ENCODE results near the gene RPRD1B.
A peak's percentile ranks its signal among the peaks of the same experiment; 100 is the strongest.
"Not testable (repeated sequence)": the region's sequence is repeated elsewhere in the genome, so short reads cannot be mapped to it uniquely, and the experiment has no call there.

RPRD1B gene

DNA sequence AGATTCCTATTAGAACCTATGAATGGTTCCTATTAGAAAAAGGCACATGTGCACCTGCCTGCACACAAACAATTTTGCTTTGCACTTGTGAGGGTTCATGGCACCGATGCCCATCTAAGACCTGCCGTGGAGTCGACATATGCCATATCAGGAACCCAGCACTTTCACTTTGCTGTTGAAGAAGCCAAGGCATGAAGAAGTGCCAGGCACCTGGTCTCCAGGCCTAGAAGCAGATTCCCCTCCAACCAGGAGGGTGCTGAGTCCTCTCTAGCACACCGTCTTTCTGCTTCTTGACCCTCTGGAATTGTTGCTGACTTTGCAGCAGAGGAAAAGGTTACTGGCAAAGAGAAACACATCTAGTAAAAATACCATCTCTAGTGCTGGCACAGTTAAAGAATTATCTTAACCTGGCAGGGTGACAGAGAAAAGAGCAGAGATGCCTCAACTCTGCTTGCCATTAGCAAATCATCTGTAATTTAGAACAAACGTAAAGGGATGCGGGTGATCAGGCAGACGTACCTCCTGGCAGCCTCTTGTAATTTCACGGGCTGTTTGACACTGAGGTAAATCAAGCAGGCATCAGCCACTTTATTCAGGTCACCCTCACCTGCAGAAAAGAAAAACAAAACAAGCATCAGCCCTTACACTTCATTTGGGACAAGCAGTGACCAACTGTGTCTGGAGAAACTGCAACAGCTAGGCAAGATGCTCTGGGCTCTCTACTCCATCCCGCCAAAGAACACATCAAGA is 37.5 kb upstream of the RPRD1B start:
- DNase-seq: no peak
- Mint-ChIP-seq H3K27me3 (no peaks in the 10 kb centered on the region), H3K4me3 (no peak overlapping the region), H3K4me1 (peaks cover 5% of the 10 kb centered on the region), H3K9me3 (no peaks in the 10 kb centered on the region), H3K27ac (no peak overlapping the region)
- ATAC-seq: no peak

DNA sequence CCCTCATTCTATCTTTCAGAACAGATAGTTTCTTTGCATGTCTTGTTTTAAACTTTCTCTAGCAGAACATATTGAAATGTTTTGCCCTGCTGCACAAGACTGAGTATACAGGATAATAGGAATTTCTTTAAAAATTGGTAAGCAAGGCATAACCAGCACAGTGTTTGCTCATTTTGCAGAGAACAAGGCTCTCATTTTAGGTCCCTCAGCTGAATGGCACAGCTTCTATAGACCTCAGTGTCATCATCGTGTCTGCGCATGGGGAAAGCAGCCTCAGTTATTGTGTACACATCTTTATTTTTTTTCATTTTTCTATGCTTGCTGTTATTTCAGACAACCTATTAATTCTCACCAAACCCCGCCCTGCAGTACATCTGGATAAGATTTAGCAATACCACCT is 36.0 kb upstream of the RPRD1B start:
- ATAC-seq (no peak), DNase-seq (no peak)
- Mint-ChIP-seq H3K27me3 (no peaks in the 10 kb centered on the region), H3K4me3 (no peak overlapping the region), H3K9me3 (no peaks in the 10 kb centered on the region), H3K4me1 (no peaks in the 10 kb centered on the region), H3K27ac (no peak overlapping the region)

DNA sequence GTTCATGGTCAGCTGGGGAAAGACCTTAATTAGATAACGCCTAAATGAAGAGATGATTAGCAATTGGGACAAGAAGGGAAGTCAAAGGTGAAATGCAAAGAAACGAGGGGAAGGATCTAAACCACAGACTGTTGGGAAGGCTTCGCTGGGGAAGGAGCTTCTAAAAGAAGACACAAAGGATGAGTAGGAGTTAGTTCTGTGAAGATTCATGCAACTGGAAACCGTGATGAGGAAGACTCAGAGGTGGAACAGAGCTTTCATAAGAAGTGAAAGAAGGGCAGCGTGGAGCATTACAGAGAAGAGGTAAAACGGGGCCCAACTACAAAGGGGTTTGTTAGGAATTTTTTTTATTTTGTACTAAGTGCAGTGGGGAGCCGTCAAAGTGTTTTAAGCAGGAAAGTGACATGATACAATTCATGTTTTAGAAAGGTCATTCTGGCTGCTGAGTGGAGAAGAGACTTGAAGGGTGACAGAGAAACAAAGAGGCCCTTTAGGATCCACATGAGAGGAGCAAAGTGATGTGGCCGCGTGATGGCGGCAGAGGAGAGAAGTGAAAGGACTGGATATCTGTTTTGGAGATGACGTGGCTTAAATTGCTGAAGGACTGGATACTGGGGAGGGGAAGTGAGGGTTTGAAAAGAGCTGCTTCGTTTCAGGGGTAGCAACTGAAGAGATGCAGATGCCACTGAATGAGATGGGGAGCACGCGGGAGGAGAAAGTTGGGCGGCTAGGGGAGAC is 33.9 kb upstream of the RPRD1B start:
- ATAC-seq (no peak), DNase-seq (no peak)
- Mint-ChIP-seq H3K4me1 (no peaks in the 10 kb centered on the region), H3K27ac (peak overlapping the region in 1 of 2 donors; percentile 19), H3K4me3 (no peak overlapping the region), H3K9me3 (no peaks in the 10 kb centered on the region), H3K27me3 (no peaks in the 10 kb centered on the region)

DNA sequence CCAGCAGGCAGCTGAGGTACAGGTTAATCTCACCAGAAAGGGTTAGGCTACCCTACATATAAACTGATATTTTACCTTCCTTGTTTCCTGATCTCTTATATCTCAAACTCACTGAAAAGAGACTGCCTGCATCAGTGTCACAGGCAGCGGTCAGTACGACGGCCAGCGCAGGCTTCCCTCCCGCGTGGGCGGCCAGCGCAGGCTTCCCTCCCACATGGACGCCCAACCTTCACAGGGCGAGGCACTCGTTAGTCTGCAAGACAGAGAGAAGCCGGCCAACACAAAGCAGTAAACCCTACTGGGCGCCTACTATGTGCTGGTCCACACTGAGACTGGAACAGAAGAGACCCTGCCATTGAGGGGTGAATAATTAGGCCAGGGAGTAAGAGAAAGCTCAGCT is 33.3 kb upstream of the RPRD1B start:
- no peak for DNase-seq
- no peak for ATAC-seq
- Mint-ChIP-seq H3K27me3 (no peaks in the 10 kb centered on the region), H3K9me3 (no peaks in the 10 kb centered on the region), H3K4me1 (no peaks in the 10 kb centered on the region), H3K4me3 (no peak overlapping the region), H3K27ac (peak overlapping the region in 1 of 2 donors; percentile 58)

DNA sequence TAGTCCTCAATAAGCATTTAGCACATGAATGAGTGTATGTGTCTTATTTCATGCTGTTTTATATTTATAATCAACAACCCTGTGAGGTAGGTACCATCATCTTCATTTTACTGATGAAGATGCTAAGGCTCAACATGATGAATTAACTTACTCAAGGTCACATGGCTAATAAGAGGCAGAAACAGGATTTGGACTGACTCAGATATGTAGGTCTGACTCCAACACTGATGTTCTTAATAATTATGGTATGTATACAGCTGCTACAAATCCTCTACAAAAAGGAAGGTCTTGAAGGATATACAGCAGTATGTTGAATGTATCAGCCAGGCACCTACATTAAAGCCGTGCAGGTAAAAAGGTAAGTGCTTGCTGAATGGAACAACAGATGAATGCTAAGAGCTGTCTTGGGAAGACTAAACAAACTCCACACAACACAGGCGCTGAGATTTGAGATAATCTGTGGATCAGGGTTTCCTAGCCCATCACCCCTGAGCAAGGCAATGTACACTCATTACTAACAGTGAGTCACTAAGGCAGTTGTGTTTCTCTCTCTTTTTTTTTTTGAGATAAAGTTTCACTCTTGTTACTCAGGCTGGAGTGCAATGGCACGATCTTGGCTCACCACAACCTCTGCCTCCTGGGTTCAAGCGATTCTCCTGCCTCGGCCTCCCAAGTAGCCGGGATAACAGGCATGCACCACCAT is 32.2 kb upstream of the RPRD1B start:
- H3K4me3 Mint-ChIP-seq: no peak overlapping the region
- peaks cover 2% of the 10 kb centered on the region for H3K4me1 Mint-ChIP-seq
- ATAC-seq (peak; percentile 76), DNase-seq (no peak)
- peak overlapping the region in 1 of 2 donors; percentile 30 for H3K27ac Mint-ChIP-seq
- H3K27me3 Mint-ChIP-seq: no peaks in the 10 kb centered on the region
- H3K9me3 Mint-ChIP-seq: no peaks in the 10 kb centered on the region

DNA sequence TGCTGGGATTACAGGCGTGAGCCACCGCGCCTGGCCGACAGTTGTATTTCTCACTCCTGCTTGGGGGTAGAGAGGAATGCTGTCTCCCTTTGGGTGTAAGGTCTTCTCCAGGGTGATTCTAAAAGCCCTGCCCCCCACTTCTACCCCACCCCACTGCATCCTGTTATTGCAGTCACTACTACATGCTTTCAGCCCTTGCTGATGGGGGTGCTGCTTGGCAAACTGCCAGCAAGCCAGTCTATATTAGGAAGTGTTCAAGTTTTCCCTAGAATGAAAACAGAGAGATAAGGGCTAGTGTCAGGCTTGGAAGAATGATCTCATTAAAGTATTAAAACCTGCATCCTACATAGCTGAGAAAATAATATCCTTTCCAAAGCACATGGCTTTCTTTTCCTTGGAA is 31.6 kb upstream of the RPRD1B start:
- Mint-ChIP-seq H3K4me3 (no peak overlapping the region), H3K27ac (no peak overlapping the region), H3K4me1 (peaks cover 7% of the 10 kb centered on the region), H3K9me3 (no peaks in the 10 kb centered on the region), H3K27me3 (no peaks in the 10 kb centered on the region)
- ATAC-seq: no peak
- DNase-seq: no peak

DNA sequence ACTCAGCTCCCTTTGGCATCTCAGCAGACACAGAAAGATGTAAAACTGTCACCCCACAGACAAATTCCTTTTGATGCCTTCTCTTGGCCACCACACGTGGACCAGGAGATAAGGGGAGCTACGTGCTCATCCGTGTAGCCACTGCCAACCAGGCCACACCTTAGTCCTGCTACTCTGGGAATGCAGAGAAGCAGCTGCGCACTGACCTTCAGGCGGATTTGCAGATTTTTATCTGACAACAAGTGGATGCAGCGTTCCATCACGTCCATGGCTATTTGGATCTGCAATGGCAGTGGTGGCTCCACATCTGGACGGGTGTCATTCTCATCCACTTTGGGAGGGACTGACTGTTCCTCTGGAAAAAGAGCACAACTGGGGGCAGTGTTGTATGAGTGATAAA is 31.1 kb upstream of the RPRD1B start:
- ATAC-seq: no peak
- Mint-ChIP-seq H3K4me1 (peaks cover 7% of the 10 kb centered on the region), H3K27ac (no peak overlapping the region), H3K4me3 (no peak overlapping the region), H3K27me3 (no peaks in the 10 kb centered on the region), H3K9me3 (no peaks in the 10 kb centered on the region)
- no peak for DNase-seq

DNA sequence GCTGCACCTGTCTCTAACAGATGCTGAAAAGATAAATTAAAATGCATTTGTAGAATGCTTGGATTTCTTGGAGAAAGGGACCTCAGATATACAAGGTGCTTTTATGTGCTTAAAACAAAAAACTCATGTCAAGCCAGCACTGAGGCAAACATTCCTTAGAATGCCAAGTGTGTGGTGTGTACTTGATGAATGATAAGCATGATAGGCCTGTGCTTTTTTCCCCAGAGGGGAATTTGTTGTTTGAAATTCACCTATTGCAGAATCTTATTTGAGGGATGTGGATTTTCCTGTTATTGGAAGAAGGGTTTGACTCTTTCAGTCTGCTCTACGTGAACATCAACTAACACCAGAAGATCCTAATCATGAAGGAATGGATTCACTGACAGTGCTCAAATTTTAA is 29.1 kb upstream of the RPRD1B start:
- ATAC-seq: no peak
- H3K9me3 Mint-ChIP-seq: no peaks in the 10 kb centered on the region

DNA sequence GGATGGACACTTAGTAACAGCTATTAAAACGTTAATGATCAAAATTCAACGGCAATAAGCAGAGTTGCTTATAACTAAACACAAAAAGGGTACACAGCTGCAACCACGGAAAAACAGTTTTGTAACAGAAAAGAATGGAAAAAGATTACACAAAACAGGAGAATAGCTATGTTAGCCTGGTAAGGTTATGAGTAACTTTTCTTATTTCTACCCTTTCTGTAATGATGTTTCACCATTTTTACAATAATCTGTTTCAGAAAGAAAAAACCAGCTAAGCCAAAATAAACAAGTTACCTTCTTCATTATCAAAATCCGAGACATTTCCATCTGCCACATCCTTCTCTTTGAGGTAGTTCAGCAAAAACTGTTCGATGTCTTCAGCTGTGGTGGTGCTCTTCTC is 27.6 kb upstream of the RPRD1B start:
- no peak overlapping the region for H3K27ac Mint-ChIP-seq
- no peak overlapping the region for H3K4me3 Mint-ChIP-seq
- DNase-seq: no peak
- no peaks in the 10 kb centered on the region for H3K27me3 Mint-ChIP-seq
- peaks cover 7% of the 10 kb centered on the region for H3K4me1 Mint-ChIP-seq
- no peak for ATAC-seq
- no peaks in the 10 kb centered on the region for H3K9me3 Mint-ChIP-seq

More for the DNA sequence above, 29.1 kb upstream of the RPRD1B start:
- no peaks in the 10 kb centered on the region for H3K27me3 Mint-ChIP-seq
- H3K4me3 Mint-ChIP-seq: no peak overlapping the region
- no peak overlapping the region for H3K27ac Mint-ChIP-seq
- DNase-seq: no peak
- H3K4me1 Mint-ChIP-seq: peaks cover 7% of the 10 kb centered on the region

DNA sequence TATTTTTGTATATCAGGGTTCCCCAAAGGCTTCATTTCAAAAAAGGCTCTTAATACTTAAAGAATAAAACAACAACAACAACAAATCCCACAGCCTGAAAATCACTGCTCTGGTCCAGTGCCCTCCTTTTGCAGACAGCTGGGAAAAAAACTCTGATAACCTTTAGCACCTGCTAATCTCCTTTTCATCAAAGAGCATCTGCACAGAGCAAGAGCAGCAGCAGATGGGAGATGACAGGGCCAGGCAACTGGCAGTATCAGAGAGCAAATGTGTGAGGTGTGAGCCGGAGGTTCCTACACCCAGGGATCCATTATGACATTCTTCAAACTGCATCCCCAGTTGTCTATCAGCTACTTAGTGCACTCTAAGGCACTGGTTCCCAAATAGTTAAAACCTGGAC is 26.0 kb upstream of the RPRD1B start:
- Mint-ChIP-seq H3K27ac (peak overlapping the region in 1 of 2 donors; percentile 77), H3K4me1 (peaks cover 7% of the 10 kb centered on the region), H3K4me3 (no peak overlapping the region), H3K9me3 (no peaks in the 10 kb centered on the region), H3K27me3 (no peaks in the 10 kb centered on the region)
- ATAC-seq (no peak), DNase-seq (no peak)

DNA sequence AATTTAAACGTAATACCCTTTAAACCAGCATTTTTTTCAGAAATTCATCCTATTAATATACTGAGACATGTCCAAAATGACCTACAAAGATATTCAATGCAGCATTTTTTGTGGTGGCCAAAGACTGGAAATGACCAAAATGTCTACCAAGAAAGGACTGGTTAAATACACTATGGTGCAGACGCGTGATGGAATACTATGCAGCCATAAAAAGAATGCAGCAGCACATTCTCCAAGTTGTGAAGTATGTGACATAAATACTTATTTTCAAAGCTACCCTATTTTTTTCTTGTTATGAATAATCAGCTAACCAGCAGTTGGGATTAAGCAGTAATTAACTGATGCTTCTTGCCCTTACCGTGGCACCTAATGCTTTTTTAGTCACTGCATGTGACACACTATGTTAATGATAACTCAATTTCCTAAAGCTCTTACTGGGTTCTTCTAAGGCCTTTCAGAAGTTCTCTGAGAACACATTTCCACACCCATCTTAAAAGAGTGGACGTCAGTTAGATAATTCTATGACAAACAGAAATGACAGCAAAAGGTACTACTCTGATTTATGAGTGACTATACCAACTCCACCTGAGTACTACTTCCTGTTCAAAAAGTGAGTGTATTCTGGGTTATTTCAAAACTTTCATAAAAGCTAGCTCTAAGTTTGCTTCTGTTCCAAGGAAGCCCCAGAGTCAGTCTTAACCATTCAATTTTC is 25.2 kb upstream of the RPRD1B start:
- H3K9me3 Mint-ChIP-seq: no peaks in the 10 kb centered on the region
- no peak for ATAC-seq

DNA sequence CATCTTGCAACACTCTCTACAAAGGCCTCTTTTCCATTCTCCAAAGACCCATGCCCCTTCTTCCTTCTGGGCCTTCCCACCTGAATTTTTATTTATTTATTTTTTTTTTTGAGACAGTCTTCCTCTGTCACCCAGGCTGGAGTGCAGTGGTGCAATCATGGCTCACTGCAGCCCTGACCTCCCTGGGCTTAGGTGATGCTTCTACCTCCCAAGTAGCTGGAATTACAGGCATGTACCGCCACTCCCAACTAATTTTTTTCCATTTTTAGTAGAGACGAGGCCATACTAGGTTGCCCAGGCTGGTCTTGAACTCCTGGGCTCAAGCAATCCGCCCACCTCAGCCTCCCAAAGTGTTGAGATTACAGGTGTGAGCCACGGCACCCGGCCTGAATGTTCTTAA is 24.1 kb upstream of the RPRD1B start:
- H3K27me3 Mint-ChIP-seq, H3K9me3 Mint-ChIP-seq, DNase-seq, H3K4me3 Mint-ChIP-seq, H3K4me1 Mint-ChIP-seq, ATAC-seq: not testable (repeated sequence)
- peak overlapping the region in 1 of 2 donors; percentile 83 for H3K27ac Mint-ChIP-seq

More for the DNA sequence above, 25.2 kb upstream of the RPRD1B start:
- Mint-ChIP-seq H3K4me3 (no peak overlapping the region), H3K27ac (no peak overlapping the region), H3K4me1 (peaks cover 7% of the 10 kb centered on the region), H3K27me3 (no peaks in the 10 kb centered on the region)
- DNase-seq: no peak

DNA sequence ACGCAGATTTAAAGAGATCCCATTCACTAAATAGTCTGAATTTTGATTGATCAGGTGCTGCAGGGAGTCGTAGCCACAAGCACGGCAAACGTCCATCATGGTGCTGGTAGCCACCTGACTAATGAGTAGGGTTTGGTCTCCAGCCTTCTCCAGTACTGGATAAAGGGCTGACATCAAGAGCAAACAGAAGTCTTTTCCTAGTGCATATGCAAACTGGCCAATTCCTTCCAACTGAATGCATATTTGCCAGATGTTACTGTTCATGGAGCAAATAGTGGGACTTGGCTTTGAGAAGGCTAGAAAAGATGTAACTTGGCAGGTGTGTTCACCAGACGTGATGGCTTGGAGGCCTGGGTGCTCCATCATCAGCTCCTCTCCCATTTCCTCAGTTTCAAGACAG is 21.9 kb upstream of the RPRD1B start:
- DNase-seq (no peak), ATAC-seq (no peak)
- Mint-ChIP-seq H3K4me1 (peaks cover 1% of the 10 kb centered on the region), H3K27ac (no peak overlapping the region), H3K9me3 (no peaks in the 10 kb centered on the region), H3K4me3 (no peak overlapping the region), H3K27me3 (no peaks in the 10 kb centered on the region)

DNA sequence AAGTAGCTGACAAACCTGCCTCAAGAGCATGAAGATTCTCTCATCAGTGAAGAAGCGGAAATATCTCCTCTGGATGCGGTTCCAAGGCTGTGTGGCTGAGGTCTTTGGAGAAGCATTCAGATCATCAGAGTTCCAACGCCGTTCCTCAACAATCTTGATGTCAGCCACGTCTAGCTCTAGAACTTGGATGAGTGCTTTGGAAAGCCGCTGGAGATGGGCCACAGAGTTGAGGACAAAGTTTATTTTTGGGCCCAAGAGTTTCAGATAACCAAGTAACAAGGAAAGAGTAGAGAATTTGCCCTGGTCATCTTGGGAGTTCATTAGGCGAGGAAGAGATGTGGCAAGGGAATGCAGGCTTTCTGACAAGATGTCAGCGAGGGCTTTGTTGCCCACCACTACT is 21.2 kb upstream of the RPRD1B start:
- DNase-seq (no peak), ATAC-seq (no peak)
- H3K27me3 Mint-ChIP-seq: no peaks in the 10 kb centered on the region
- H3K4me1 Mint-ChIP-seq: no peaks in the 10 kb centered on the region
- H3K9me3 Mint-ChIP-seq: no peaks in the 10 kb centered on the region
- no peak overlapping the region for H3K4me3 Mint-ChIP-seq
- H3K27ac Mint-ChIP-seq: no peak overlapping the region

DNA sequence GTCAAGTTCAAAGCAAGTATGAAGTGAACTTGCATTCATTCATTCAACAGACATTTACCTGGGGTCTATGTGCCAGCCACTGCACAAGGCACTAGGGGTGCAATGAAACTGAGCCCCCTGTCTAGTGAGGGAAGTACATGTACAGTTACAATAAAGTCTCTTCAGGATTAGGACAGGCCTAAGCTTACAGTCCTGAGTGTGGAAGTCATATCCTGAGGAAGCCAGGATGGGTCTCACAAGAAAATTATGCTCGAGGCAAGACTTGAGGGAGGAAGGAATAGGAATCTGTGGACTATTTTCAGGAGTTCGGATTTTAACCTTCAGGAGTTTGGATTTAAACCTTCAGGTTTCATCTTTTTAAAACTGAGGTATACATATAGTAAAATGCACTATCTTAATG is 19.7 kb upstream of the RPRD1B start:
- ATAC-seq (no peak), DNase-seq (no peak)
- no peaks in the 10 kb centered on the region for H3K4me1 Mint-ChIP-seq
- H3K27me3 Mint-ChIP-seq: no peaks in the 10 kb centered on the region
- peaks cover 5 to 9% of the 10 kb centered on the region in 2 donors for H3K9me3 Mint-ChIP-seq
- H3K27ac Mint-ChIP-seq: no peak overlapping the region
- no peak overlapping the region for H3K4me3 Mint-ChIP-seq
